Middle frontal gyrus (tissue), 1 donor: ENCODE results near the gene EPHA5.

Experiments
- DNase-seq: peaks from one replicate; pipeline ENCODE4 v3.0.0-alpha.2; 2015; ENCODE audit warnings: low spot score; ENCODE audit errors: extremely low spot score

The EPHA5 gene

DNA sequence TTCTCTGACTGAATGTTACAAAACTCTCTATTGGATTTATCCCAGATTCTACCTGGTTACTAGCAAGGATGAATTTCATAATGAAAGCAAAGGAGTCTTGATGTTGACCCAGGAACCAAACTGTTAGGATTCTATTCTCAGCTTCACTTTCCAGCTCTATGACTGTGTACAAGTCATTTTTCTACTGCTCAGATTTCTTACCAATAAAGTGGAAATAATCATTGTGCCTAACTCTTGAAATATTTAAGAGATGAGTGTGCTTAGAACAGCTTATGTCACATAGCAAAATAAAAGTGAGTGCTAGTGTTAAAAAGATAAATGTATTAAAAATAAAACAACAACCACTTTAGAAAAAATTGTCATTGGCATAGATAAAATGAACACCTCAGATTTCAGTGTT lies 45.6 kb downstream of the EPHA5 start:
- no peak for DNase-seq

DNA sequence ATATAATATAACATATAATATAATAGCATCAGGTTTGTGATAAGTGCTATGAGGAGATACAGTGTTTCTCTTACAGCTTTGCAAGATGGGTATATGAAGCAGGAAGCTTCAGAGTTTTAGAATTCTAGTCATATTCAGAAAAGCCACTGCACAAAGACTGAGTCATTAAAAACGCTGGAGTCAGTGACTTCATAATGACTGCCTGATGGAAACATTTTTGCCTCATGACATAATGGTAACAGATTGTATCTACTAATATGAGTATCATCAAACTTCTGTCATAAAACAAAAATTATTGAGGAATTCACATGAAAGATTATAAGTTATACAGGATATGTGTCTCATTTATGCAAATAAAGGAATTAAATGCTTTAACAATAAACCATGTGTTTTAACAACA lies 46.8 kb downstream of the EPHA5 start:
- no peak for DNase-seq

DNA sequence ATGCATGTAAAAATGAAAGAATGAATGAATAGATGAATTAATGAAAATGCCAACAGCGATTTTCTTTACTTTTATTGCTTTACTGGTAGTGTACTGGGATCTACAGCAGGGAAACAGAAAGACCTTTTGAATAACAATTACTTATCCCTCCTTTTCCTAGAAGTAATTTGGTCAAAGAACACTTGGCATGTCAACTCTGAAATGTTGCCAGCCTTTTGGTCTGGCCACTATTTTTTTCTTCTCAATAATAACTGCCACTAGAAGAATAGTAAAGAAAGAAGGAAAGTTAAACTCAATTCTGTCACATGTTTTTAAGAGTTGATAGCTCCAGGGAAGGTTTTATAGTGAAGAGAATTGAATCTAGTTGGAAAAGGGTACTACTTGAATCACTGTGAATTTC lies 52.9 kb downstream of the EPHA5 start:
- DNase-seq: no peak

GRCh38 chr4:65604515-65604914 lies 65.8 kb downstream of the EPHA5 start:
- DNase-seq: no peak

DNA sequence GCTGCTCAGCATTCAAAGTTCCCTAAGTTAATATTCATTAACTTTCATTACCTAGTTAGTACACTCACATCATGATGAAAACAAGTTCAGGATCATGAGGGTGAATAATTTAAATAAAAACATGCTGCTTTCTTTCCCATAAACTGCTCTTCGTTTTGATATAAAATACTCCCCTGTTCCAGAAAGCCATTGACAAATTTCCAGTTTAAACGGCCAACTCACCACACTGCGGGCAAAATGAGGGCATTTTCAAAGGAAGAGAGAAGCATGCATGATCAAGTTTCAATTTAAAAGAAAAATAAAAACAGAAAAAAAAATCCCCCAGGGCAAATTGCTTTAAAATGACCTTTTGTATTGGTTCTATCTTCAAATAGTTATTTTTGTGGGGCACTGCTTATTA lies 69.6 kb downstream of the EPHA5 start:
- no peak for DNase-seq

DNA sequence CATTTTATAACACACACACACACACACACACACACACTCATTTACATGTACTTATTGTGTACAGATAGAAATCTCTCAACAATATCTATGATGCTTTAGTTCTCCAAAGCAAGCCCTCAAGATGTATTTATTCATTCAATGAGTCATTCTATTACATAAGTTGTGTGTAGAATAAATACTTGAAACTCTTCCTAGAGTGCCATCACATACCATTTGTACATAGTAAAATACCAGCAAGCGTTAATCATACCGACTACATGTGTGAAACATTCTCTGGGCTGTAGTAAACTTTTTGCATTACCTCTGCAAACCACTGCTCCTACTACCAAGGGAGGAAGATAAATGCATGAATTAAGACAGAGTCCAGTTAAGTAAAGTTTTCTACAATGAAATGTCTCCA lies 70.9 kb downstream of the EPHA5 start:
- no peak for DNase-seq

DNA sequence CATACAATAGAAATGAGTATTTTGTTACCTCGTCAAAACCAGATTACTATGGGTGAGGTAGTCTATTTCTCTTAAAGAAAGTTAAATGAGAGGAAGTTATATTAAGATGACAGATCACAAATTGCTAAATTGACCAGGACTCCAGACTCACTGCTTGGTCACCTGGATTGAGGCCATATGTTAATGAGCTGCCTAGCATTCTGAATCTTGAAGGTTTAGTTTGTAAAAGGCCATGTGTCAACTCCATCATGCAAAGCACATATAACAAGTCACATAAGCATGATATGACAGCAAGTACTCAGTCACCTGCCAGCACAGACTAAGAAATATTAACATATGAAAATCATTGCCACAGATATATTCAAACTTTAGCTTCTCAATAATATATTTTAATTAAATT lies 72.6 kb downstream of the EPHA5 start:
- DNase-seq: no peak

DNA sequence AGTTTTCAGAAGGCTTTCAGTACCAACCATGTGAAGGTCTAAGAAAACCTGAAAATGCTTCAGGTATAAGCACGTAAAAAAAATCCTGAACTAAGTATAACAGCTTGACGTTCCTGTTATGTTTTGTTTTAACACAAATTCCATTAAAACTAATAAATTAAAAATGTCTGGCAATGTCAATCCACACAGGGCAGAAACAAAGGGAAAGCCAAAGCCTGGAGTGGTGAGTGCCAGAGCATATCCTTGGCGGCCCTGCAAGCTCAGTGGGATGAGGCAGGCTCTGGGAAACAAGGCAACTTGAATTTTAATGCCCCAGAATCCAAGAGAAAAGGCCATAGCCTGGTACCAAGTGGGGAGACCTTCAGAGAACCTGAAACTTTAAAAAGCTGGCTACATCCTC lies 78.2 kb downstream of the EPHA5 start:
- DNase-seq: no peak

GRCh38 chr4:65589921-65590320 lies 80.4 kb downstream of the EPHA5 start:
- DNase-seq: no peak

- no peak for DNase-seq
Measured at GRCh38 chr4:65589331-65589730, 81.0 kb downstream of the EPHA5 start.

- DNase-seq: no peak
Measured at GRCh38 chr4:65580551-65580950, 89.7 kb downstream of the EPHA5 start.

GRCh38 chr4:65566473-65566872 lies 103.8 kb downstream of the EPHA5 start:
- DNase-seq: no peak

DNA sequence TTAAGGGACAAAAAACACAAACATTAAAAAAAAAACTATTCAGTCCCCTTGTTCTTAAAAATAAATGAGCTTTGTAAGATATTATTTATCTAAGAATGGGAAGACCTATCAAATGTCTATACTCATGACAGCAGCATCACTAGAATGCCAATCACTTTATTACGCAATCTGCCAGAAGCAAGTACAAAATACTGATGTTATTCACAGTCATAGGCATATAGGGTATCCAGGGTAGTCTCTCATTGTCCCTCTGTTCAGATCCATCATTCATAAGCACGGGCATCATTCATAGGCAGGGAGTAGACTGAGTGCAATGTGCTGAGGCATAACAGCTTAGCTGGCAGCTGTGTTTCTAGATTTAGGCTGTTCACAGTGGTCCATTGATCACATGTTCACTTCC lies 109.1 kb downstream of the EPHA5 start:
- no peak for DNase-seq

GRCh38 chr4:65559270-65559669 lies 111.0 kb downstream of the EPHA5 start:
- DNase-seq: no peak

GRCh38 chr4:65552057-65552456 lies 118.2 kb downstream of the EPHA5 start:
- DNase-seq: no peak

DNA sequence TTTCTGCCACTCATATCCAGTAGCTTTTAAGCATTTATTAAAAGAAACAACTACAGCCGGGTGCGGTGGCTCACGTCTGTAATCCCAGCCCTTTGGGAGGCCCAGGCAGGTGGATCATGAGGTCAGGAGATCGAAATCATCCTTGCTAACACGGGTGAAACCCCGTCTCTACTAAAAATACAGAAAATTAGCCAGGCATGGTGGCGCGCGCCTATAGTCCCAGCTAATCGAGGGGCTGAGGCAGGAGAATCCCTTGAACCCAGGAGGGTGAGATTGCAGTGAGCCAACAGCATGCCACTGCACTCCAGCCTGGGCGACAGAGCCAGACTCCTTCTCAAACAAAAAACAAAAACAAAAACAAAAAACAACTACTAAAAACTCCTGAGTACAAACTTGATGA lies 119.8 kb downstream of the EPHA5 start:
- no peak for DNase-seq

DNA sequence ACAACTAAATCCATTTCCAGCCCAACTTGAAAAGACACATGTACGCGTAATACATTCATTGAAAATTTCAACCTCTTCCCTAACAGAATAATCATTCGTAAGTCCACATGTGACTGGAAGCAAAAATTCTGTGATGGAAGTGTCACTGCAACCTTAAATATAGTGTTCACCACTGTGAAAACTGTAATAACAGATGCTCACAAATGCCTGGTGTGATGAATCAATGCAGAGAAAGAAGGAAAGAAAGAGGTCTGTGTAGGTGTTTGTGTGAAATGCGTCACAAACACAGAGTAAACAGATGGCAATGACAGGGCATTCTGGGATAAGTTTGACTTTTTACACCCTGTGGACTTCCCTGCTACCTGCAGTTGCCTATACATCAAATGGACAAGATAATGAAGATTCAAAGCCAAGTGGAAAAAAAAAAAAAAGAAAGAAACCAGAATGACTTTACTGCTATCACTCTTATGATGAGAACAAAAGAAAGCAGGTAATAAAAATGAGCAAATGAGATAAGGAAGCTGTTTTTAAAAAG lies 123.3 kb downstream of the EPHA5 start:
- DNase-seq: peak; percentile 21

DNA sequence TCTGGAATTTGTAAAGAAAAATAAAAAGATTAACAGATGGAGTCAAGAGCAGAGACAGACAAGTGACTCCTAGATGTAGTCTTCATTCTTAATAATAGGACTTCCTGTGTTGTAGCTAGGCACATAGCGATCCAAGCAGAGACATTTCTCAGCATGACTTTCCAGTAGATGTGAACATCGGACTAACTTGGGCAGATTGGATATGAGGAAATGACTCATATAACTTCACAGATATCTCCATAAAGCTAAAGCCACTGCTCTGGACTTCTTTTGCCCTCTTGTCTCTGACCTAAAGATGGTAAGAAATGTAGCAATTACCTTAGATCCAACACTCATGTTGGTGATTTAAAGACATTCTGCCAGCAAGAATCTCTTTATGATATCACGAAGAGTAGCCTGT lies 131.7 kb downstream of the EPHA5 start:
- no peak for DNase-seq

DNA sequence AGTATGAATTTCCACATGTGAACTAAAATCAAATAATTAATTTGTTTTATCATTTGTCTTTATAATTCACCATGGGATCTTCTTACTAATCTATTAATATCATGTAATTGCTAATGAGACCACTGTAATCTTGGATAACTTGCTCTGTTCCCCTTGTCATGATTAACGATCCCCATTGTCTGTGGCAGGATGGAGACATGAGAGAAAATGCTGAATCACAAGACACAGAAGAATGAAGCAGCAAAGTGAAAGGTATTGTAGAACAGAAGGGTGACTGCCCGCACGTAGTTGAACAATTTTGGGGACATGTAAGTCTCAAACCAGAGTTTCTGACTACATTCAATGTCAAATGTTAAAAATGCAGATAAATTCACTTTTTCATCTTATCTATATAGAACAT lies 135.2 kb downstream of the EPHA5 start:
- no peak for DNase-seq

DNA sequence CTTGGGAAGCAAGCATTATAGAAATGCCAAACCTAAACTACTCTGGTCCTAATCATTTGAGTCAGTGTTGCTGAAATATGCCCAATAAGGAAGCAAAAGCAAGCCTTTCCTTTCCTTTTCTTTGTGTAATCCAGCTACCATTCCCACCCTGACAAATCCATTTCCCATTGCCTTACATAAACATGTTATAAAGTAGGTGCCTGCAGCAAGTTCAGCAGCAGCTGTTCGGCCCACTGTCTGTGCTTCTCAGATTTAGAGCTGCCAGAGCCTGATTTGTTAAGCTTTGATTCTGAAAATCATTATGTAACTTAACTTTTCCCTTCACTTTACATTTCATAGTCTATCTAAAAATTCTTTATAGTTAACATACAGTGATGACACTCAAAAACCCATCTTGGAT lies 148.6 kb downstream of the EPHA5 start:
- DNase-seq: no peak

DNA sequence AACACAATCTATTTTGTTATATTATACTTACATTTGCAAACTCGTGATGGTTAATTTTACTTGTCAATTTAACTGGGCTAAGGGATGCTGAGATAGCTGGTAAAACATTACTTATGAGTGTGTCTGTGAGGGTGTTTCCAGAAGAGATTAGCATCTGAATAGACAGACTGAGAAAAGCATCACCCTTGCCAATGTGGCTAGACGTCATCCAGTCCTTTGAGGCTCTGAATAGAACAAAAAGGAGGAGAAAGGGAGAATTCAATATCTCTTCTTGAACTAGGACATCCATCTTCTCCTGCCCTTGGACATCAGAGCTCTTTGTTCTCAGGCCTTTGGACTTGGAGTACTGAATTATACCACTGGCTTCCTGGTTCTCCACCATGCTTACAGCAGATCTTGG lies 154.6 kb downstream of the EPHA5 start:
- no peak for DNase-seq

- no peak for DNase-seq
Measured at GRCh38 chr4:65510976-65511375, 159.3 kb downstream of the EPHA5 start.

- DNase-seq: no peak
Measured at GRCh38 chr4:65508168-65508567, 162.1 kb downstream of the EPHA5 start.

GRCh38 chr4:65502131-65502701 lies 168.1 kb downstream of the EPHA5 start:
- no peak for DNase-seq
